HG02759 (cell line): Measurements from ENCODE around the gene ECI1.

ENCODE experiments used
- ATAC-seq: cut with Tn5 transposase; IDR thresholded peaks from one replicate; pipeline ENCODE4 v1.9.1; 2021; ENCODE audit warnings: mild to moderate bottlenecking, moderate library complexity; ENCODE audit not compliant: unreplicated experiment

The ECI1 gene

DNA sequence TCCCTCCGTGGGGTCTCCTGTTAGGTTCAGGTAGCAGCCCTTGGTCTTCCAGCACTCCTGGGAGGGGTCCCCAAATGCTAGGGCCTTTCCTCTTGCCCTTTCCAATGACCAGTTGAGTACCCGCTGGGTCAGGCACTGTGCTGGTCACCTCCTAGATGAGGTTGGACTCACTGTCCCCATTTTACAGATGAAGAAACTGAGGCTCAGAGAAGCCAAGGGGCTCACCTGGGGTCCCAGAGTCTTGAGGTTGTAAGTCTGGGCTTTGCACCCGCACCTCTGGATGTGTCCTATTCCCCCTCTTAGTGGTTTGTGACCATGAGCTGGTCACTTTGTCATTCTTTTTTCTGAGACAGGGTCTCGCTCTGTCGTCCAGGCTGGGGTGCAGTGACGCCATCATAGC lies 53.6 kb downstream of the ECI1 start:
- no peak for ATAC-seq

GRCh38 chr16:2196981-2197511 lies 54.3 kb downstream of the ECI1 start:
- no peak for ATAC-seq

DNA sequence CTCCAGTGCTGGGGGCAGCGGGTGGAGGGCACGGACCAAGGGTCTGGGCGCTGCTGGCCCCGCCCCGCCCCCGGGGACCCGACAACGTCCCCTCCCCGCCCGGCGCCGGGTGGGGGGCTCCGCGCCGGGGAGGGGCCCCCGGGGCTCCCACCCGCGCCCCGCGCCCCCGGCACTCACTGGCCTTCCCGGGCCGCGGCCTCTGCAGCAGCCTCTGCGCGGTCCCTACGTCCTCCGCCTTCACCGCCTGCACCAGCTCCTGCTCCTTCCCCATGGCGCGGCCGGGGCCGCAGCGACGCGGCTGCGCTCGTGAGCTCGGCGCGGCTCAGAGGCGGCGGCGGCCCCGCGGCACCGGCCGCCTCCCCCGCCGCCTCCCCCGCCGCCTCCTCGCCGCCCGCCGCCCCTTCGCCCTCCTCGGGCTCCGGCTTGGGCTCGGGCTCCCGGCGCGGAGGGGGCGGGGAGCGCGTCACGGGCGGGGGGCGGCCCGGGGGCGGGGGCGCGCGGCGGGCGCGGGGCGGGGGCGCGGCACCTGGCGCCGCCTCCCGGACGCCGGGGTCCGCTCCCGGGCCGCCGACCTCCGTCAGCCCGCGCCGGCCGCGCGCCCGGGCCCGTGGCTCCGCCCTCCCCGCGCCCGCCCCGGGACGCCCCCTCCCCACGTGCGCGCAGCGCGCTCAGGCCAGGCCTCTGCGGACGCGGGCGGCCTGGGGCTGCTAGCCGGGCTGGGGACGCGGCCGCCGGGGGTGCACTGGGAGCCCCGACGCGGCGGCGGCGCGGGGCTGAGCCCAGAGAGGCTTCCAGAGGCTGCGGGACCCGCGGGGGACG lies 55.0 kb downstream of the ECI1 start, which contains the start of gene CASKIN1:
CASKIN1 (minus strand) TSS at position 444 of the 819 bp plus-strand sequence; CDS start at position 271, 173 bp downstream.
- no peak for ATAC-seq

GRCh38 chr16:2195322-2196161 lies 55.8 kb downstream of the ECI1 start:
- no peak for ATAC-seq

DNA sequence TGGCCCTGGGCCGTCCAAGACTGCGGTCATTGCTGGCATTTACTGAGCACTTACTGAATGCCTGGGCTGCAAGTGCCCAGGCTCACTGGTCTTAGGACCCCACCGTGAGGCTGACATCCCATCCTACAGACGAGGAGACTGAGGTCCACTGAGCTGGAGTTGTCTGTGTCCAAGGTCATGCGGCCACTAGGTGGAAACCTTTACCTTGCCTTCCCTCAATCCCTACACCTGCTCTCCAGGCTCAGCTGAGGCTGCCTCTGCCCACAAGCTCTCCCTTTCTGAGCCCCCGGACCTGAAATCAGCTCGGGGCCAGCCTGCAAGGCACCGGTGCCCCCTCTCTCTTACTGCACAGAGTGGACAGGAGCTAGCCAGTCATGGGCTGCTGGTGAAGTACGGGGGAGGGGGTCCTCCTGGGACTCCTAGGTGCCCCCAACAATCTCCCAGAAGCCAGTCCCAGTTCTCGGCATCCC lies 56.5 kb downstream of the ECI1 start:
- no peak for ATAC-seq

DNA sequence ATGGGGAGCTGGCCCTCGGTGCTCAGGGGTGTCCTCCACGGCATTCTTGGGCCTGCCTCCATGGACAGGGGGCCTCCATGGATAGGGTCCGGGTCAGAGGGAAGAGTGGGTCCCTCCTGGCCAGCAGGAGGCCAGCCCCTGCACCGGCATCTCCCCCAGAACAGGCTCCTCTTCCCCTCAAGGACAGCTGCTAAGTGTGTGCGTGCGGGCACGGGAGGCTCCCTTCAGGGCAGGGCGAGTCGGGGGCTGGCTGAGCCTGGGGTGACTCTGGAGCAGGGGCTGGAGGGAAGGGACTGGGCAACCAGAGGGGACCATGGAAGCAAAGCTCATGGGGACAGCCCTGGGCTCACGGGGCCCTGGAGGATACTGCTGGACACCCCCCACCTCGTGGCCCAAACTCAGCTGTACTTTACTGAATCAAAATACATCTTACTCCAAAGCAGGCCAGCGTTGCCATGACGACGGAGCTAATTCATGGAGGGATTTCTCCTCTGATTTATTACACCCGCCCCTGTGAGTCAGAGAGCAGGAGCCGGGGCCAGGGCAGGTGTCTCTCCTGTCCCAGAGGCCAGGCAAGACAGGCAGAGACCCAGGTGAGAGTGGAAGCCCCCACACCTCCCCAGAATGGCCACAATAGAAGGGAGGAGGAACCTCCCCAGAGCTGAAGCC lies 57.1 kb downstream of the ECI1 start:
- ATAC-seq = no peak

- no peak for ATAC-seq
Measured at GRCh38 chr16:2191446-2191706, 60.0 kb downstream of the ECI1 start.

GRCh38 chr16:2190659-2191445 lies 60.5 kb downstream of the ECI1 start:
- ATAC-seq = no peak

DNA sequence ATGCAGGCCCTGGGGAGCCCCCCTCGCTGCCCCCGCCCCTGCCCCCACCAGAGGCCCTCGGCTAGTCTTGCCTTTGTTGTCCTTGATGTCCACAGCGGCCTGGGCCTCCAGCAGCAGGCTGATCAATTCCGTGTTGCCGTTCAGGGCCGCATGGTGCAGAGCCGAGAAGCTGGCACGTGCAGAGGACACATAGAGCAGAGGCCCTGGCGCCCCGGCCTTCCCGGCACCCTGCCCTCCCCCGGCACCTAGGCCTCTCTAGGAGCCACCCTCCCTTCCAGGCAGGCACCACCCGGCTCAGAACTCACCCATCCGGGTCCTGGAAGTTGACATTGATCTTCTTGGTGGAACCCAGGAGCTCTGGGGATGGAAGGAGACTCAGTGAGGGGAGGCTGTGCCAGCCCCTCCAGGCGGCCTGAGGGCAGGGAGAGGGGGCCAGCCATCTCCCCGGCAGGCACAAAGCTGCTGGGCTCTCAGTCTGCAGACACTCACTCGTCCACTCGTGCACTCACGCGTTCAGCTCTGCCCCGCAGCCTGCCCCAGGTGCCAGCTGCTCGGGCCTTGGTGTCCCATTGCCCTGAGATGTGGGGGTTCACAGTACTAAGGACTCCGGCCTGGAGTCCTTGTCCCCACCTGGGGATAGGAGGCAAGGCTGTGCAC lies 61.3 kb downstream of the ECI1 start:
- no peak for ATAC-seq
